ENCODE results near the gene CHCHD3.

CHCHD3 gene

GRCh38 chr7:132738254-132738653 lies 343.6 kb downstream of the CHCHD3 start:
- DNase-seq (ENCODE audit: low spot score): peak; percentile 86

GRCh38 chr7:132735476-132735875 lies 346.4 kb downstream of the CHCHD3 start:
- no peak for DNase-seq (ENCODE audit: low spot score)

Data from GM03348 (cell line).